ENCODE data around the gene RTN4R.

- no peak for TF ChIP-seq CTCF (IDR thresholded peaks at IDR 0.05)
- TF ChIP-seq EZH2 (IDR thresholded peaks at IDR 0.05; ENCODE audit: borderline replicate concordance, insufficient read depth, low read depth, low read length, poor library complexity, severe bottlenecking) = no peak
Measured at GRCh38 chr22:20234760-20235388, 33.2 kb downstream of the RTN4R start.
